ENCODE measurements around the gene KIF1B.

Gene KIF1B

GRCh38 chr1:10287023-10287645 lies 76.8 kb downstream of the KIF1B start:
- no peak for DNase-seq (ENCODE audit: low read depth)
- in situ Hi-C loops (cut with HindIII; ENCODE audit: low sequenced_read_pairs): no loop called here
- TF ChIP-seq CTCF (IDR thresholded peaks at IDR 0.05; ENCODE audit: low read depth, low read length, missing control alignments): no peak
- no peak overlapping the region for H3K4me3 ChIP-seq (ENCODE audit: low read depth, low read length)

GRCh38 chr1:10288029-10288615 lies 77.8 kb downstream of the KIF1B start:
- no peak overlapping the region for H3K4me3 ChIP-seq (ENCODE audit: low read depth, low read length)
- no peak for TF ChIP-seq CTCF (IDR thresholded peaks at IDR 0.05; ENCODE audit: low read depth, low read length, missing control alignments)
- DNase-seq (ENCODE audit: low read depth): no peak
- in situ Hi-C loops (cut with HindIII; ENCODE audit: low sequenced_read_pairs): no loop called here

- in situ Hi-C loops (cut with HindIII; ENCODE audit: low sequenced_read_pairs): no loop called here
- H3K4me3 ChIP-seq (ENCODE audit: low read depth, low read length): no peak overlapping the region
- no peak for TF ChIP-seq CTCF (IDR thresholded peaks at IDR 0.05; ENCODE audit: low read depth, low read length, missing control alignments)
- DNase-seq (ENCODE audit: low read depth): no peak
These were observed 81.3 kb downstream of the KIF1B start for GRCh38 chr1:10291705-10292104.

GRCh38 chr1:10292188-10292587 lies 81.8 kb downstream of the KIF1B start:
- no peak for TF ChIP-seq CTCF (IDR thresholded peaks at IDR 0.05; ENCODE audit: low read depth, low read length, missing control alignments)
- H3K4me3 ChIP-seq (ENCODE audit: low read depth, low read length): no peak overlapping the region
- no peak for DNase-seq (ENCODE audit: low read depth)
- in situ Hi-C loops (cut with HindIII; ENCODE audit: low sequenced_read_pairs): no loop called here

GRCh38 chr1:10295481-10296085 lies 85.2 kb downstream of the KIF1B start:
- in situ Hi-C loops (cut with HindIII; ENCODE audit: low sequenced_read_pairs): no loop called here
- TF ChIP-seq CTCF (IDR thresholded peaks at IDR 0.05; ENCODE audit: low read depth, low read length, missing control alignments): no peak
- no peak overlapping the region for H3K4me3 ChIP-seq (ENCODE audit: low read depth, low read length)
- no peak for DNase-seq (ENCODE audit: low read depth)

GRCh38 chr1:10299151-10299550 lies 88.8 kb downstream of the KIF1B start:
- no peak overlapping the region for H3K4me3 ChIP-seq (ENCODE audit: low read depth, low read length)
- in situ Hi-C loops (cut with HindIII; ENCODE audit: low sequenced_read_pairs): no loop called here
- TF ChIP-seq CTCF (IDR thresholded peaks at IDR 0.05; ENCODE audit: low read depth, low read length, missing control alignments): no peak
- no peak for DNase-seq (ENCODE audit: low read depth)

Data from astrocyte of the cerebellum (primary cell).